Activated naive CD4-positive, alpha-beta T cell (primary cell): ENCODE results near the gene HECW1.
"Not testable (repeated sequence)": the region's sequence is repeated elsewhere in the genome, so short reads cannot be mapped to it uniquely, and the experiment has no call there.

ENCODE experiments used
- DNase-seq, 4 experiments: peaks; one replicate each; lab custom pipeline; 2025; lab: John Stamatoyannopoulos, UW

The HECW1 gene

DNA sequence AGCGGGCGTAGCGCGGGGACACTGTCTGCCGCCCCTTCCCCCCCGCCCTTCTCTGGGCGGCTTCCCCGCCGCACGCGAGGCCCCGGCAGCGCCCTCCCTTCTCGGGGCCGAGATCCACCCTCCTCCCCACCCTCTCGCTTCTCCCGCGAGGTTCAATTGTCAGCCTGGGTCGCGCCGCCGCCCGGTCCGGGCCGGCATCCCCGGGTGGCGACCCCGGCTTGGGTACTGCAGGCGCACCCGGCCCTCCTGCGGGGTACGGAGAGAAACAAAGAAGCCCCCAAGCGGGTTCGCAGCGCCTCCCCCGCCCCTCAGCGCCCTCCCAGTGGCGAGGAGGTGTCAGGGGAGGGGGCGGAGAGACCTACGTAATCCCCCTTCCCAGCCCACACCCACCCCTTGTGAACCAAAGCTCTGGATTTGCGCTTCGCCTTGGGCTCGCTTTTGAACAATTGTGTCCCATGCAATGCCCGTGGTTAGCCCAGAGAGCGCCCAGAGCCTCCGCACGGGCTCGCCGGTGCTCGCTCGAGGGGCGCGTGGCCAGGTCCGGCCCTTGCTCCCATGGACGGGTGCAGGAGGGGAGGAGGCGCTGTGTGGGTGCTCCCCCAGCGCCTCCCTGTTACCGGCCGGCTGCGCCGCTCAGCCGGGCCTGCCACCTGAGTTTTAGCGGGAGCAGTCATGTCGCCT is 634 bp downstream of the HECW1 start:
- DNase-seq = no peak

DNA sequence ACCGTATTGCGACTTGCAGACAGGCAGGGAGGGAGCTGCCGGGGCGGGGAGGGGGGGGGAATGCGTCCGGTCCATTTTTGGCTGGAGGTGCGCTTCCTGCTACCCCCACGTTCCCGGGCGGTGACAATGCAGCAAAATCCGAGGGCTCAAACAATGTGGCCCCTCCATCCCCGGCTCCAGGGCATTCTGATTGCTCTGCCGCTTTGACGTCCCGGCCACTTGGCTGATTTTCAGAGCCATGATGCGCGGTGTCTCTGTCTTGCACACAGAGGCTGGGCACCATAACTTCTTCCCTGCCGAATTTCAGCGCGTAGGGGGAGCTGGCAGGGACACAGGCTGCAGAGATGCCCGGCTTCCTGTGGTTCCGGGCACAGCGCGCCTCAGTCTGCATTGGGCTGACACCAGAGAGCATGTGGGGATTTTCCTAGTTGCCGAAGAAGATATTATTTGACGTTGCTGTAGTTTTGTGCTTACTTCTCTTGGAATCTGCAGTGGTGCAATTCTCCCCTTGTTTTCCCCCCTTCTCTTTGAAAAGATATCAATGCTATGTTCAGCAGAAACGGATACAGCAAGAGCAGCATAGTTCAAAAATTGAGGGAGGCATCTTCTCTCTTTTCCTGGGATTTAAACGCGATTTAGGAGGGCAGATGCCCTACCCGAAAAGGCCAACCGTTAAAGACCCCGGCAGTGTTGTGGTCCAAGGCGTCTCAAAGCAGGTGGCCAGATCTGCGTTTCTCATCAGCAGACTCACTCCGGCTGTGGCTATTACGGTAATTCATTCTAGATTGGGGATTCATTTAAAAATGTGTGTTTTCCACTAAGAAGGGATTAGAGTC is 1.4 kb downstream of the HECW1 start:
- DNase-seq = no peak

DNA sequence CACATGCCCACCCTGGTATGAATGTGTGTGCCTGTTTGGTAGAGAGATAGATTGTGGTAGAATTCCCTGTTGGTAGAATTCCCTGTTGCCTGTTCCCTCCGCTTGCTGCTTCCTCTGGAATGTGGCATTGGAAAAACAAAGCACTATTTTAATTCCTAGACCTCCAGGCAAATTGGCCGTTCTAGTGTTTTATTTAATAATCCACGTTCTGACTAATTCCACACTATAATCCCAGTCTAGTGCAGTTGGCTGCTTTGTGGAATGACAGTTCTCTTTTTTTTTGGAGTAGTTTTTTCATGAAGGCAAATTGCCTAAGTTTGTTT is 2.0 kb downstream of the HECW1 start:
- no peak for DNase-seq

DNA sequence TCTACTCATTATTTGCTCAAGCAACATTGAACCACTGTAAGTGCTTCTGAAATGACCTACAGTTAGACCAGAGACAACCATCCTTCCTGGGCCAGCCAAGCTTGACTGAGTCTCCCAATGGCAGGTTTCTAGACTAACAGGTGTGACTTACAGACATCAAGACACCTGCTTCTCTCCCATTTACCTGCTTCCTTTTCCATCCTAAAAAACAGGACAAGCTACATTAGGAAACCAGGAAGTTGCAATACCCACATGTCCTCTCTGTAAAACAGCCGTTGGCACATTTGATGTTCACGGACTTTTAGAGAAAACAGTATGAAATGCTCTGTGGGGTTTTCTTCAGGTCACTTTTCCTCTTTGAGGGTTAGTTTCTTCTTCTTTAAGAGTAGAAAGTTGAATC is 4.0 kb downstream of the HECW1 start:
- no peak for DNase-seq

DNA sequence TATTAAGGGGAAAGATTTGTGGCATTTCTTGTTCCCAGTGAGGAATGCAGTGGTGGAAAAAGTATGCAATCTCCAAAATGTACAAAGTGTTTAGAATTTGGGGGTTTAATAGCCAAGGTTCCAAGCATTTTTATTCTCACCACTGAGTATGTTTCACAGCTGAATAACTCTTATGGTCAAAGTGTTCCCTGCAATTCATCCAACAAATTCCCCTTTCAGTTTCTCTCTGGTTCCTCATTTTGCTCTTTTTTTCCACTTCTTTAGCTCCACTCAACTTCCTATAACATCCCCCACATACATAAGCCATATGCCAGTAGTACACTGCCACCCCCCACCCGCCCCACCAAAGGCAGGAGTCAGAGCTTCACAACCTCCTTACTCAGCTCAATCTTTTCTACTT is 4.6 kb downstream of the HECW1 start:
- DNase-seq = no peak

DNA sequence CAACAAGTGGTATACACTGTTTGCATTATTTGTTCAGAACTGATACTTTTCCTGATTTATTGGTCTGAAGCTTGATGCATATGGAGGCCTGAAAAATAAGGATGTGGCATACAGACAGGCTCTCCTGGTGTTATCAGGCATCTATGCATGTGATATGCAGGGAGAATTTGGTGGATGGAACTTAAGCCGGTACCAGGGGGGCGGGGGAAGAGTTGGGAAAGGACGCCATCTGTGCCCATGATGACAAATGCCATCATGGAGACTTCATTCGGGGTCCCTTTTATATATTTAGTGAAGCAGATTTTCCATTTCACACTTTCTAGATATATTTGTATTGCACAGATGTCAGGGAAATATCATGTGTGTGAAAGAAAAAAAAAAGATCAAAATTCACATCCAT is 5.4 kb downstream of the HECW1 start:
- no peak for DNase-seq

DNA sequence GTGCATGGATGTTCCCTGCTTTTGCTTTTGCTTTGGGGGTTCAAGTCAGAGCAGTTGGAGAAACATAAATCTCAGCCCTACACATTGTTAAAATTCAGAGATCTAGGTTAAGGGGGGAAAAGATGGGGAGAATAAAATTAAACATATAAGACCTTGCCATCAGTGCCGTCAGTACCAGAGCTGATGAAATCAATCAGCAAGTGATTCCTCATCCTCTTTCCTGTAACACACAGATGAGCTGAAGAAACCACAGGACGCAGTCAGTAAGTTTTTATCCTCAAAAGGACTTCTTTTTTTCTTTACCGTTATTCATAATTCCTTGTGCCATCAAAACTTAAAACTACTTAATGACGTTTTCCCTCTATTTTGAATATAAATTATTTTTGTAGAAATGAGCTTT is 5.9 kb downstream of the HECW1 start:
- no peak for DNase-seq

DNA sequence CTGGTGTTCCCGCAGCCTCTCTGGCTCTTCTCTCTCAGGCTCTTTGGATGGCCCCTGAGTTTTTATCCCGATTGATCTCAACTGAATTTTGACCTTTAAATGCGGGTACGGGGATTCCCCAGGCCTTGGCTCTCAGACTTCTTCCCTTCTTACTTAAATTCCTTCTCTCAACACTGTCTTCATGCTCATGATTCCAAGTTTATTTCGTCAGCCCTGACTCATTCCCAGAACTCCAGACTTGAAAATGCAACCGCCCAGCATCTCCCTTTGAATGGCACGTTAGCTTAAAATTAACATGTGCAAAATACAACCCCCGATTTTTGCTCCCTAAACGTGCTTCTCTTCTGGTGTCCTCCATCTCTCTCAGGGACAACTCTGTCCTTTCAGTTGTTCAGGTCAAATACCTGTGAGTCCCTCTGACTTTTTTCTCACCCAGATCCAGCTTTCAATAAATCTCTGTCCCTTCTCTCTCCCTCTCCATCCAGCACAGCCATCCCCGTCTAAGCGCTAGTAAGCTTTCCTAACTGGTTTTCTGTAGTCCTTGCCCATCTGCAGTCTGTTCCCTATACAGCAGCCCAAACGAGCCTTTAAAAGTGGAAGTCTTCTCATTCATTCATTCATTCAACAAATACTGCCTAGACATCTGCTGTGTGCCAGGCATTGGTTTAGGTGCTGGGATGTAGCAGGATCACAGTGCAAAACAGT is 7.1 kb downstream of the HECW1 start:
- no peak for DNase-seq

DNA sequence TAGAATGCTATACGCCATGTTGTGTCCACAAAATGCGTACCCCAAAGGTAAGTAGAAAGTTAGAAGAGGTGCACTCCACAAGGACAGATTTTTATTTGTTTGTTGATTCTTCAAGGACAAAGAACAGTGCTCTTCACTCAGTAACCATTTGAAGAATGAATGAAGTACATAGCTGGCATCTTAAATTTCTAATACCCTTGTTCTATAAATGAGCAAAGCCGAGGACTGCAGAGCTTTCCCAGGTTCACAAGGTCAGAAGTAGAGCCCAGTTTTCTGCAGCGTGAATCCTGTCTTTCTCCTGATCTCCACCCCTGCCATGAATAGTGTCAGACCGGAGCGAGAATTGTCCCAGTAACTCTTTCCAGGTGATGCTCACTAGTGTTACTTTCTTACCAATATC is 9.5 kb downstream of the HECW1 start:
- DNase-seq = no peak

DNA sequence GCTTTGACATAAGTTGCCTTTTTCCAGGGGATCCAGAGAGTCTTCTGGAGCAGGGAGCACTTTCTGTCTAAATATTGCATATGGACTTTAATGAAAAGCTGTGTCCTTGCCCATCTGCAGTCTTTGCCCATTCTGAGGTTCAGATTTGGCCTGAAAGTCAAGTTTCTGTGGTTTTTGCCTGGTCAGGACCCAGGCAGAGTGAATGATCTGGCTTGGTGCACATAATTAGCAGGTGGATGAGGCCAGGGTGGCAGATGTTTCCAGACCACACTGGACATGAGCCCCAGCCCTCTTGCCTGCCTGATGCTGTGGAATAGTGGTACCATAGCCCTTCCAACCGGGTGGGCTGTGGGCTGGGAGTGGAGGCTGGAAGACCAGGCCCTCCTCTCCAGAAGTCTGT is 11.0 kb downstream of the HECW1 start:
- no peak for DNase-seq

DNA sequence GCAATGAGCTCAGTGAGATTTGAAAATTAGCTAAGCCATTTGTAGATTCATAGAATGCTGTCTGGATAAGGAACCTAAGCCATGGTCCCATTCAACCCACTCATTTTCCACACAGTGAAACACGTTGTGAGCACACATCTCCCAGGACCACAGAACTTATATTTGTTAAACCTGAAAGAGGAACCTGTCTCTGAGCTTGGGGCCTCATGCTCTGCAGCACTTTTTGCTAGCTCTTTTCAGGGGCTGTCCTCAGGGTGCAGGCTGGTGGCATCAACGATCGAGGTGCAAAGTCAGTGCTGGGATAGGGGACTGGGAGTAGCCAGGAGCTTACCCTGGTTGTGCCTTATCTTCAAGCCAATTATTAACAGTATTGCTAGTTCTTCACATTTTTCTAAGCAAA is 11.9 kb downstream of the HECW1 start:
- DNase-seq = no peak

DNA sequence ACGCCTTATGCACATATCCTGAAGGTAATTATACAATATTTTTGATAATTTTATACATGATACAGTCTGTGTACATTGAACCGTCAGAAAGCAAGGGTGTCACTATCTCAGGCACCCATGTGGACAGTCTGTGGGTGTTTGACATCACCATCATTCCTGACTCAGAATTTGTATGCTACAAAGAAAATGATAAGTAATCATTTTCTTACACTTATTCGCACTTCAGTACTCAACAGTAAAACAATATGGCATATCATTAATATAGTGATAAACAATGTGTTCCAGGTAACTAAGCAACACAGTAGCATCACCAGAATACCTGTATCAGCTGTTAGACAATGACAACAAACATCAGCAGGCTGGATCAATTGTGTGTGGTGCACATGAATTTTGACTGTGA is 17.9 kb downstream of the HECW1 start:
- no peak for DNase-seq

DNA sequence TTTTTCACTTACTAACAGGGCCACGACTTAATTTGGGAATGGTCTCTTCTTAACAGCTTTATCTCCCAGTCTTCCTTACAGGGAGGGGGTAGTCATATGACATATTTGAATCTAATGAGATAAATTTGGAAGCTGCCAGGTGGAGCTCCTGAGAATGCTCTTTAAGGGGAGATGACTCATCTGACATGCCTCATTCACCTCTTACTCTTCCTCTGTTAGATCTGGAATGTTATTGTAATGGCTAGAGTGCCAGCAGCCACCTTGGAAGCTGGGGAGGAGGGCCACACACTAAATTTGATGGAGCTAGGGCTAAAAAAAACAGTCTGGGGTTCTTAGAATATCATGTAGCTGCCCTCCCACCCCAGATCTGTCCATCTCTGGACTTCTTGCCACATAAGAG is 22.7 kb downstream of the HECW1 start:
- DNase-seq = no peak

DNA sequence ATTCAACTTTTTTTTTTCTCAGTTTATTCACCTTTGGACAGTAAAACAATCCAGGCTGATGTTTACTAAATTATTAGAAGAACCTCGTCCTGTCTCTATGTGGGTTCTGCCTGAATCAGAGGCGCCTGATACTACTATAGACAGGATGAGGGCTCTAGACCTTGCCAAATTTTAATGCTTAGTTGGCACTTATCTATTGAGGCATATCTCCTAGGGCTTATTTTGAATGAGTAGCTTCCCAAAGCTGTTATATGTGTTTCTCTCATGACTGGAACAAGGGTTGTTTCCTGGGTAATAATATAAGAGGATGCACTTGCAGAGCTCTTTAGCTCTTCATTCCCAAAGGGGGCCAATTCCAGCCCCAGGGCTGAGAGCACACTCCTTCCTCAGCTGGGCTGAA is 23.6 kb downstream of the HECW1 start:
- no peak for DNase-seq

DNA sequence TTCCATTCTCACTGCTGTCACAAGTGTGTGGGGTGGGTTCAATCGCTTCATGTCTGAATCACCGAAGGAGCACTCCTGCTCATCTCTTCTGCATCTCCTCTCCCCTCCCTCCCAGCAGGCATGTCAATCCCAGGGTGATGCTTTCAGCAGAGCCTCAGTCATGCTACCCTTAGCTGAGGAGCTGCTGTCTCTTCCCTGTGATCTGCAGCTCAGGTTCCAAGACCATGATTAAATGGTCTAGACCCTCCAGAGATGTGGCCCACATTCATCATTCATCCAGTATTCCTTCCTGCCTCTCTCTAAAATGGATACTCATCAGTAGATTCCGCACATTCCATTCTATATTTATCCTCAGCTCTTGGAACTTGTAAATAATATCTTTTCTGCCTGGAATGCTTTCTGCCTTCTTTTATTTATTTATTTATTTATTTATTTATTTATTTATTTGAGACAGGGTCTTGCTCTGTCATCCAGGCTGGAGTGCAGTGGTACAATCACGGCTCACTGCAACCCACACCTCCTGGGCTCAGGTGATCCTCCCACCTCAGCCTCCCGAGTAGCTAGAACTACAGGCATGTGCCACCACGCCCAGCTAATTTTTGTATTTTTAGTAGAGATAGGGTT is 24.8 kb downstream of the HECW1 start:
- DNase-seq = not testable (repeated sequence)

DNA sequence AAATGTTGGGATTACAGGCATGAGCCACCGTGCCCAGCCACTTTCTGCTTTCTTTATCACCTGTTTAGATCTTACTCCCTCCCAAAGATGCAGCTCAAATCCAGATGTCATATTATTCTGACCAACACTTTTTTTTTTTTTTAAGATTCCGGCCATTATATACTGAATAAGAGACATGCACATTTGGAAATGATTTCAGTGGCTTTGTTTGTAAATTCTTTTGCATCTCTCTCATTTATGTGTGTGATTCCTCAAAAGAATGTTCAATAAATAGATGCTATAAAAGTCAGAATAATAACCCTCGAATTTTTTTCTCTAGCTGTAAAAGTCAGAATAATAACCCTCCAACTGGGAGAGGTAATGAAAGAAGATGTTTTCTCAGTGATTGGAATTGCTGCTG is 25.4 kb downstream of the HECW1 start:
- DNase-seq = no peak

DNA sequence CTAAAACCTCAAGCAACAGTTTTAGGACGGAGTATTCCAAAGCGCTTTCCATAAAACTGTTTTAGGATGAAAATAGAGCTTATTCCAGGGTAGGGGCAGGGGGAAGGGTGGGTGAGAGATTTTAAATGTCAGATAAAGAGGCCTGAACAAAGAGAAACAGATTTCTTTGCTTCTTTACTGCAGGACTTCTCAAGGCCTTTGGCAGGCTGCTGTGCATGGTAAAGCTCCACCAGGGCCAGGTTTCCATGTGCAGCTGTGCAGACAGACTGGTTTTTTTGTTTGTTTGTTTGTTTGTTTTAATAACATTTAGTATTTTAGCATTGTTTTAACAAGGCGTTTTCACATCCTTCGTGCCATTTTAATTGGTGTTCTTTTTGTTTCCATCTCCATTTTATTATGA is 26.3 kb downstream of the HECW1 start:
- DNase-seq = no peak

DNA sequence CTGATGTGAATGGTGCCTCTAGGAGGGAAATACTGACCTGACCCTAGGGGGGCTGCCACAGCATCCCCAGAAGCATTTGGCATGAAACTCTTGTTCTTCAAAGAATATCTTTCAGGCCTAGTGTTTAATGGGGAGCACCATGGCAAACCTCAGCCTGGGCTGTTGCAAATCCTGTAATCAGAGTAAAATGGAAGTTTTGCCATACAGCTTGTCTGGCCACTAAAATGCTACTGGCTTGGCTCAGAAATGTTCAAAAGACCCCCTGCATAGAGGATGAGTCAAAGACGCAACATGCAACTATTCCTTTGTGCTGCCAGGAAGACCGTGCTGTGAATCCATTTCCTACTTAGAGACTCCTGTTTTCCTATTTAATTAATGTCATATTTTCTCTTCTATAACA is 26.7 kb downstream of the HECW1 start:
- no peak for DNase-seq

DNA sequence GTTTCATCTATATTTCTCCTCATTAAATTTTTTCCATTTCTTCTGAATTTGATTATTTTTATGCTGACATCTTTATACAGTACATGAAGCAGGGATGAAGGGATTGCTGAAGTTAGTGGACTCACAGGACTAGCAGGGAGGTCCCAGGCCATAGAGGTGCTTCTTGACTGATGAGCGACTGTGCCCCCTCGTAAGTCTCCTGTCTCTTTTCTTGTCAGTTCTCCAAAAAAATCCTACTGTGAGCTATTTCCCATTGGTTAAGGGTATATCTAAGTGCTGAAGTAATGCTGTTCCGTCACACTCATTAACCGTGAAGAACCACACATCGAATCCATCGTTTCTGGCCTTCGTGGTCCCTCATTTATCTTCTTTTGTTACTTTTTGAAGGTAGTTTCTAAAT is 27.7 kb downstream of the HECW1 start:
- DNase-seq = no peak

DNA sequence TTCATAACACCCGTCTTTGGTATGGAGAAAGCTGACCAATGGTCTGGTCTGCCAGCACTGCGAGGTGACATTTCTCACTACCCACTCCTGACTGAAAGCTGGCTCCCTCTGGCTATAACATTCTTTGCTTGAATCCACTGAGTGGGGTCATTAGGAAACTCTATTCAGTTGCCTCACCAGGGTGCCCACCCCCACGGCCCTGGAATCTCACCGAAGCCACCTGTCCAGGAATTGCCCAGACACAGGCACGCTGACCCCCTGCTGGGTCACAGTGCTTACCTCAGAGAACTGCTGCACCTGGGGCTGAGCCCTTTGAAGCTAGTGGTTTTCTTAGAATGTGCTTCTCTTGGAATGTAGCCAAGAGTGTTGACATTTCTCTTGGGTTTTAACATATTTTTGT is 28.6 kb downstream of the HECW1 start:
- DNase-seq = no peak

DNA sequence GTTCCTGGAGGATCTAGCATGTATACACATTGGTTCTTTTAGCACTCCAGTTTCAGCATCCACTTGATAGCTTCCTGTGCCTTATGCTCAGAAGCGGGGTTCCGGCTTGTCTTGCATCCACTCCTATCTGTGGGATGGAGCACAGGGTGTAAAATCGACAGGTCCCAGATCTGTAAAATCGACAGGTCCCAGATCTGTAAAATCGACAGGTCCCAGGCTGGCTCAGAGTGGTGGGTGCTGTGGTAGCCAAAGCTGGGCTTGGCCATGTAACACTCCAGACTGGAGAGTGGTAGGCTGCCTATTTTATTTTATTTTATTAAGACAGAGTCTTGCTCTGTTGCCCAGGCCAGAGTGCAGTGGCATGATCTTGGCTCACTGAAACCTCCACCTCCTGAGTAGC is 30.3 kb downstream of the HECW1 start:
- DNase-seq = no peak

DNA sequence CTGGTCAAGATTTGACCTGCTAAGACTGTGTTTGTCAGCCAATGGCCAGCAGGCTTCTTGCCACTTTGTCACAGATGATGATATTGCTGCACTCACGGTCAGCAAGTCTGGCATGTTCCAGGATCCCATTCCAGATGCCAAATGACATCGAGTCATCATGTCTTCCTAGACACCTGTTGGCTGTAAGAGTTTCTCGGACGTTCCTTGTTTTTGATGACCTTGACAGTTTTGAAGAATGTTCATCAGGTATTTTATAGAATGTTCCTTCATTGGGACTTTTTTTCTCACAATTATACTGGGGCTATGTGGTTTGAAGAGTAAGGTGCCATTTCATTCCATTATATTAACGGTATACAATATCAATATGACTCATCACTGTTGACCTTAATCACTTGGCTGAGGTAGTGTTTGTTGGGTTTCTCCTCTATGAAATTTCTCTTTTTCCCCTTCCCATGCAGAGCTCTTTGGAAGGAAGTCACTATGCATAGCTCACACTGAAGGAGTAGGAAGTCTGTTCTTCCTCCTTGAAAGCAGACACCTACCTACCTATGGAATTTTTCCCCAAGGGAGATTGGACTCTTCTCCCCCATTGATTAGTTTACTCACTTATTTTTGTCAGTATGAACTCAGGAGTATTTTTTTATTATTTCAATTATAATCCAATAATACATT is 31.6 kb downstream of the HECW1 start:
- no peak for DNase-seq
